GM12875 (cell line): ENCODE data around the gene CCND1.

ENCODE experiments used
- H3K4me3 ChIP-seq: one replicate; pipeline ENCODE4 v1.5.1; 2011; ENCODE audit warnings: low read depth, low read length, control low read depth
- TF ChIP-seq, protein P1 (sequence below): IDR thresholded peaks from 2 replicates; pipeline ENCODE4 v1.5.1; 2011; ENCODE audit warnings: low read depth, mild to moderate bottlenecking, control low read depth, inconsistent platforms, low read length, moderate library complexity, borderline replicate concordance; ENCODE audit not compliant: insufficient read depth

Gene CCND1

DNA sequence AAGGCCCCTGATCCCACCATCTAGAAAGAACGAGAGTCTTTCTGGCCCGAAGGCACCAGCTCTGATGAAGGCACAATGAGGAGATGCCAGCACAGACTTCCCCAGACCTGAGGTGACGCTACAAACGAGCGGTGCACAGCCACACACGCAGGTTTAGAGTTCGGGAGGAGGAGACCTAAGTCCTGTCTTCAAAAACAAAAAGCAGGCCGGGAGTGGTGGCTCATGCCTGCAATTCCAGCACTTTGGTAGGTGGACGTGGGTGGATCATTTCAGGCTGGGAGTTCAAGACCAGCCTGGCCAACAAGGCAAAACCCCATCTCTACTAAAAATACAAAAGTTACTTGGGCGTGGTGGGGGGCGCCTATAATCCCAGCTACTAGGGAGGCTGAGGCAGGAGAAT, 24.7 kb downstream of the CCND1 start:
- no peak overlapping the region for H3K4me3 ChIP-seq
- TF ChIP-seq, protein P1, sequence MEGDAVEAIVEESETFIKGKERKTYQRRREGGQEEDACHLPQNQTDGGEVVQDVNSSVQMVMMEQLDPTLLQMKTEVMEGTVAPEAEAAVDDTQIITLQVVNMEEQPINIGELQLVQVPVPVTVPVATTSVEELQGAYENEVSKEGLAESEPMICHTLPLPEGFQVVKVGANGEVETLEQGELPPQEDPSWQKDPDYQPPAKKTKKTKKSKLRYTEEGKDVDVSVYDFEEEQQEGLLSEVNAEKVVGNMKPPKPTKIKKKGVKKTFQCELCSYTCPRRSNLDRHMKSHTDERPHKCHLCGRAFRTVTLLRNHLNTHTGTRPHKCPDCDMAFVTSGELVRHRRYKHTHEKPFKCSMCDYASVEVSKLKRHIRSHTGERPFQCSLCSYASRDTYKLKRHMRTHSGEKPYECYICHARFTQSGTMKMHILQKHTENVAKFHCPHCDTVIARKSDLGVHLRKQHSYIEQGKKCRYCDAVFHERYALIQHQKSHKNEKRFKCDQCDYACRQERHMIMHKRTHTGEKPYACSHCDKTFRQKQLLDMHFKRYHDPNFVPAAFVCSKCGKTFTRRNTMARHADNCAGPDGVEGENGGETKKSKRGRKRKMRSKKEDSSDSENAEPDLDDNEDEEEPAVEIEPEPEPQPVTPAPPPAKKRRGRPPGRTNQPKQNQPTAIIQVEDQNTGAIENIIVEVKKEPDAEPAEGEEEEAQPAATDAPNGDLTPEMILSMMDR, result no peak

DNA sequence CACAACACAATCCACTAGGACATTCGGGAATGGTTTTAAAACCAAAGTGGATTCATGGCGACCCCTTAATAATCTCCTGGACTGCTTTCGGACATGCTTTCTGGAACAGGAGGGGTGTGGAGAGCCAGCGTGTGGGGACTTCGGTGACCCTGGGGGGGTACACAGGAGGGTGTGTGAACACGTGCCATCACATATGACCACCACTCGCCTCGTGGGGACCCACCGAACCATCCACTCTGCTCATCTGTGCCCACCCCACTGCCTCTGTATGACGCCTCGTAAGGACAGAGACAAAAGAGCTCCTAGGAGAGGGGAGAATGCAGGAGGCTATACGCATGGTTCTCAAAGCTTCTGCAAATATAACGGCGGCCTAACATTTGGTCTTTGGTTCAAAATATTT, 25.3 kb downstream of the CCND1 start:
- TF ChIP-seq, protein P1, result no peak

DNA sequence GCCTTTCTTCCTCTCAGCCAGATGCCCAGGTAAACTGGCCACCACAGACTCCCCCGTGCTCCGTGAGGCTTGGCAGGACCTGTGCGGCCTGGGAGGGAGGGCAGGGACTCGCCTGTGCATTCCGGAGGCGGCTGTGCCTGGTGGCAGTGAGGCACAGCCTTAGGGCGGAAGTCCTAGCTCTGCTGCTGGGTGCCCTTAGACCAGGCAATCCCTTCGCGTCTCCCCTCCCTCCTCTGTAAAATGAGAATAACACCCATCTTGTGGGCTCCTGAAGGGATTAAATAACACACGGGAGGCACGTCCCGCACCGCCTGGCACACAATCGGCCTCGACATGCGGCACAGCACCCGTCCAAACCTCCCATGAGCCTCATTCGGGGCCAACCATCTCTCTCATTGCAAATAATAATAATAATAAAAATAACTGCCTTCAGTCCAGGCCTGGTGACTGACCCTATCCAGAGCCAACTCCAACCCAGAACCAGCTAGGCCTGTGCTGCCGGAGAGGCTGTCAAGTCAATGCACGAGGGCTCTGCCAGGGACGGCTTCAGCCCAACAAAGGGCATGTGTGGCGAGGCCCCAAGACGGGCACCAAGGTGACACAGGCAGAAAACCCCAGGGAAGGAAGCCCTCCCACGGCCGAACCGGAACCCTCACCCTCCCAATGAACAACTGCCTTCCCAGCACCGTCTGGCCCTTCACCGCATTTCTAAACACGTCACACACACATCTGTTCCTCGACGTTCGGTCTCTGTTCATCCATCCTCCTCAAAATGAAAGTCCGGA, 26.0 kb downstream of the CCND1 start:
- TF ChIP-seq, protein P1, result no peak
- H3K4me3 ChIP-seq, result no peak overlapping the region

More for the DNA sequence above, 25.3 kb downstream of the CCND1 start:
- no peak overlapping the region for H3K4me3 ChIP-seq

DNA sequence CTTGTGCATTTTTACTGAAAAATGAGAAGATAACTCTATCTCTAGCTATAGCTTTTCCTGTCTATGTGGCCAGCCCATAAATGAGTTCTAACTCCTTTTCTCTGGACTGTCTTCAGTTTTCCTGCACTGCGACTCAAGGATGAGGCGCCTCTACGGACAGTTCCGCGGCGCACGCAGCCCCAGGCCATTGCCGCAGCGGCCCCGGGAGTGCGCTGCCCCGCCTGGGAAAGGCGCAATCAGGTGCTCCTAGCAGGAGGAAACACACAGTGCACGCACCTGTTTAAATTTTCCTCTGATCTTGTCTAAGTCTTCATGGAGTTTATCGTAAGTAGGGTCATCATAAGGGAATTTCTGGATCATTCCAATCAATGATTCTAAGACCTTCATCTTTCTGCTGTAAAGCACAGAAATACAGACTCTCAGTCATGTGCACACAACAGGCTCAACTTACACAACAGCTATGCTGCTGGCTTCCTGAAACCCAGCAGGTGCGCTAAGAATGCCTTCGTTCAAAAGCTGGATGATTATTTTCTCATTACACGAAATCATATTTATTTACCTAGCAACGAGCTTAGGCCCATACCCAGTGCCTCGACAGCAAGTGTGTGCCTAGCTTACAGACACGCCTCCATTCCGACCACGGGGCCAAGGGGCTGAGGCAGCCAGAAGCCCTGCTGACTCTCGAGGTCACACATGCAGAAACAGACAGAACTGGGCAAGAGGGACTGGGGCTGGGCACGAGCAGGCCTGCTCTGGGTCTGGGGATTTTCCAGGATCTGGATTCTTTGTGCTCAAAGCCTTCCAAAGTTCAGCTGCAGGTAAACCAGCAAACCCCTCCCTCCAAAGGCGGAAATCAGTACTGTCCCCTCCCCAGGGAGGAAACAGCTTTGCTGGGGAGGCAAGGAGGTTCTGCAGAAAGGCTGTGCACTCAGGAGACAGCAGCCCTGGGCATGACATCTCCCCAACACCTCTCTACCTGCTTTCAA, 27.0 kb downstream of the CCND1 start:
- TF ChIP-seq, protein P1, result no peak
- no peak overlapping the region for H3K4me3 ChIP-seq

DNA sequence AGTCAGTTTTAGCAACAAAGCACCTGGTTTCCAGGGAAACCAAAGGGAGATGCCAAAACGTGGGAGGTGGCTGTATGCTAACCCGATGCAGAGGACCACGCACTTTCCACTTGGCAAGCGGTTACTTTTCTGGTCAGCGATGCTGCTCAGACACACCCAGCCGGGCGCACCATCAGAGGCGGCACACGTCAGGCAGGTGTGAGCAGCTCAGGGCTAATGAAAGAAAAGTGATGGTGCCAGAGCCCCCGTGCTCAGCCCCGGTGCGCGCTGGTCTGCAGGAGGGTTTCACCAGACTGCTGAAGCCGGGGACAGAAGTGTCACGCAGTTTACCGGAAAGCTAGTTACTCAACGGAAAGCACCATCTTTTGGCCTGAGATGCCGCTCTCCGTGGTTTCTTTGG, 28.5 kb downstream of the CCND1 start:
- TF ChIP-seq, protein P1, result no peak
- H3K4me3 ChIP-seq, result no peak overlapping the region

DNA sequence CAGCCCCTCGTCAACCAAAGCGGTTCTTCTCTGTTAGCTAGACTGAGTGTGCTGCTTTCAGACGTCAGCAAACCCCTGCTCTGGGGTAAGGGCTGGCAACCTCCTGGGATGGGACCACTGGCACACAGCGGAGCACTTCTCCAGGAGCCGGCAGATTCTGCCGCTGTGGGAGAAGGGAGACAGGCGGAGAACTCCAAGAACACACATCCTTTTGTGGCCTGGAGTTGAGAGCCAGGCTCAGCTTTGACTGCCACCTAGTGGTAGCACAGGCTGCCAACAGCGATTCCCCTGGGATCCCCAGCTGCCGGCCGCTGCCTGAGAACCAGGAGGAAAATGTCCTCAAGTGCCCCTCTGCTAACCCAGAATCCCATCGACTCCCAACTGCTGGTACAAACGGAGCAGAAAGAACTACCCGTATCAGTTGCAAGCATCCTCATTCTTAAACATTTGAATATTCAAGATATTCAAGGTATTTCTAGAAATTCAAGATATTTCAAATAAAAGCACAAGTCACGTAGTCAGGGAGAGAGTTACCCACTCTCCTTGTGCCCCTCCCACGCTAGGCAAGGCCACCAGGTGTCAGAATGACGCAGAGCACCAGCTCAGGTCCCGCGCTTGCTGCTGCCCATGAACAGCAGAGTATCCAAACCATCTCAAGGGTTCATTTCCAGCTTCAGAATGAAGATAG, 29.3 kb downstream of the CCND1 start:
- TF ChIP-seq, protein P1, result peak; percentile 92
- H3K4me3 ChIP-seq, result no peak overlapping the region
